Chondrocyte (in vitro differentiated cells): ENCODE data around the gene KCNQ2. TPM values are rescaled to one million over a fixed set of nuclear protein-coding genes. Genes with fewer than 3 reads are reported as not detected.

ENCODE experiments used
- DNase-seq: peaks from one replicate; pipeline ENCODE4 v3.0.0; 2021; ENCODE audit warnings: mixed read lengths, low spot score
- H3K27ac Mint-ChIP-seq: one replicate; pipeline ENCODE4 v1.8.0; 2021; ENCODE audit warnings: mild to moderate bottlenecking, moderate library complexity, mixed read lengths; ENCODE audit not compliant: unreplicated experiment
- H3K27me3 Mint-ChIP-seq: 2 replicates; pipeline ENCODE4 v1.8.0; 2021; ENCODE audit warnings: low read depth, mixed read lengths
- H3K36me3 Mint-ChIP-seq: 2 replicates; pipeline ENCODE4 v1.8.0; 2021; ENCODE audit warnings: low read depth, mixed read lengths
- H3K4me1 Mint-ChIP-seq: 2 replicates; pipeline ENCODE4 v1.8.0; 2021; ENCODE audit warnings: low read depth, mild to moderate bottlenecking, mixed read lengths
- H3K4me3 Mint-ChIP-seq: one replicate; pipeline ENCODE4 v1.8.0; 2021; ENCODE audit warnings: mild to moderate bottlenecking, moderate library complexity, mixed read lengths; ENCODE audit not compliant: unreplicated experiment
- H3K9me3 Mint-ChIP-seq: 2 replicates; pipeline ENCODE4 v1.8.0; 2021; ENCODE audit warnings: low read depth, mixed read lengths
- total RNA-seq: library from RNA; stranded (reverse); gene quantifications from 3 replicates; pipeline ENCODE4 v1.2.1, GENCODE V29; 2021
- TF ChIP-seq, protein P1 (sequence below): fragments of 200-600 bp; sonication (generic); IDR thresholded peaks from 2 replicates; pipeline ENCODE4 v1.5.0; 2021; ENCODE audit warnings: antibody characterized with exemption, mild to moderate bottlenecking, moderate library complexity

Gene KCNQ2
- total RNA-seq, 1 donor from 2014 or later, result not detected

DNA sequence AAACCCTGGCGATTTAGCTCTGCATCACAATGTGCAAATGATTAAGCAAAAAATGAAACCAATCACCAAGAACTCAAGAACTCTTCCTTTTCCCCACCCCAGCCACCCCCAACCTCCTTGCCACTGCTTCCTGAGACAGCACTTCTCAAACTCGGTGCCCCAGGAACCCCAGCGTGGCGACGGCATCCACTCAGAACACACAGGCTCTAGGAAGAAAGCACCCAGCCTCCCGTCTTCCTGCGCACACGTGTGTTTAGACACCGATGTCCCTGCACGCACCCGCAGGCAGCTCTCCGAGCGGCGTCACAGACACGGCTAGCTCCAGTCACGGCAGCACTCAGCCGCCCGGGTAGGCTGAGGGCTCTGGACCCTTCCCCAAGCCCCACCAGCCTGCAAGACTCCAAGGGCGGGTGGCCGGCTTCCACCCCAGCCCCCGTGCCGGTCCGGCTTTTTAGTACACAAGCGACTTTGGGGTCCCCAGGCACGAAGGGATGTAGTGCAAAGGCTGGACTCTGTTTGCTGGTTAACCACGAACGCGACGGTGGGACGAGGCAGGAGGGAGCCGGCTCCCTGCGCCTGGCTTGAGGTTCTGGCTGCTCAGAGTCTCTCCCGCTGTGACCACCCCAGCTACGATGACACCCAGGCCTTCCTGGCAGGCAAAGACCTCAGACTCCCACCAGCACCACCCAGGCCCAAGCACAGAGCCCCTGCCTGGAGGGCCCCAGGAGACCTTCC lies 51.9 kb downstream of the KCNQ2 start:
- TF ChIP-seq, protein P1, sequence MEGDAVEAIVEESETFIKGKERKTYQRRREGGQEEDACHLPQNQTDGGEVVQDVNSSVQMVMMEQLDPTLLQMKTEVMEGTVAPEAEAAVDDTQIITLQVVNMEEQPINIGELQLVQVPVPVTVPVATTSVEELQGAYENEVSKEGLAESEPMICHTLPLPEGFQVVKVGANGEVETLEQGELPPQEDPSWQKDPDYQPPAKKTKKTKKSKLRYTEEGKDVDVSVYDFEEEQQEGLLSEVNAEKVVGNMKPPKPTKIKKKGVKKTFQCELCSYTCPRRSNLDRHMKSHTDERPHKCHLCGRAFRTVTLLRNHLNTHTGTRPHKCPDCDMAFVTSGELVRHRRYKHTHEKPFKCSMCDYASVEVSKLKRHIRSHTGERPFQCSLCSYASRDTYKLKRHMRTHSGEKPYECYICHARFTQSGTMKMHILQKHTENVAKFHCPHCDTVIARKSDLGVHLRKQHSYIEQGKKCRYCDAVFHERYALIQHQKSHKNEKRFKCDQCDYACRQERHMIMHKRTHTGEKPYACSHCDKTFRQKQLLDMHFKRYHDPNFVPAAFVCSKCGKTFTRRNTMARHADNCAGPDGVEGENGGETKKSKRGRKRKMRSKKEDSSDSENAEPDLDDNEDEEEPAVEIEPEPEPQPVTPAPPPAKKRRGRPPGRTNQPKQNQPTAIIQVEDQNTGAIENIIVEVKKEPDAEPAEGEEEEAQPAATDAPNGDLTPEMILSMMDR, result no peak
- no peak for DNase-seq
- peaks cover 2% of the 10 kb centered on the region for H3K9me3 Mint-ChIP-seq
- H3K27ac Mint-ChIP-seq, result no peak overlapping the region
- H3K4me1 Mint-ChIP-seq, result peaks cover 7% of the 10 kb centered on the region
- peaks cover 24% of the 10 kb centered on the region for H3K27me3 Mint-ChIP-seq
- peaks cover 1% of the 10 kb centered on the region for H3K36me3 Mint-ChIP-seq
- H3K4me3 Mint-ChIP-seq, result no peak overlapping the region

DNA sequence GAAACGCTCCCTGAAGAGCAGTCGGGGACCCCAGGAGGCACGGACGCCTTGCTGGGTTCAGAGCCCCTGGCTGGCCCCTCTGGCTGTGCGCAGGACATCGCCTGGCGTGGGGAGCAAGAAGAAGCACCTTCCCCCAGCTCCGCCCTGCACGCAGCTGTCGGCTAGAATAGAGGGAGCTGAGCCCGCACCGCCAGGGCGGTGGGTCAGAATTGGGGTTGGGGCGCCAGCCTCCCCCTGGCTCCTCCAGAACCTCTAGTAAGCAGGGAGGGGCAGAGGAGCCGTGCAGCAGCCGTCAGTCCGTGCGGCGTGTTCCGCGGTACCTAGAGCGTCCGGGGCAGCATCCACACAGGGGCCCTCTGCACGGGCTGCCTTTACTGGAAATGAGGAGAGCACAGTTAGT lies 53.2 kb downstream of the KCNQ2 start:
- TF ChIP-seq, protein P1, result no peak
- DNase-seq, result no peak
- Mint-ChIP-seq H3K4me1 (peaks cover 7% of the 10 kb centered on the region), H3K9me3 (no peaks in the 10 kb centered on the region), H3K36me3 (no peaks in the 10 kb centered on the region), H3K27me3 (peaks cover 22% of the 10 kb centered on the region), H3K27ac (no peak overlapping the region), H3K4me3 (no peak overlapping the region)

DNA sequence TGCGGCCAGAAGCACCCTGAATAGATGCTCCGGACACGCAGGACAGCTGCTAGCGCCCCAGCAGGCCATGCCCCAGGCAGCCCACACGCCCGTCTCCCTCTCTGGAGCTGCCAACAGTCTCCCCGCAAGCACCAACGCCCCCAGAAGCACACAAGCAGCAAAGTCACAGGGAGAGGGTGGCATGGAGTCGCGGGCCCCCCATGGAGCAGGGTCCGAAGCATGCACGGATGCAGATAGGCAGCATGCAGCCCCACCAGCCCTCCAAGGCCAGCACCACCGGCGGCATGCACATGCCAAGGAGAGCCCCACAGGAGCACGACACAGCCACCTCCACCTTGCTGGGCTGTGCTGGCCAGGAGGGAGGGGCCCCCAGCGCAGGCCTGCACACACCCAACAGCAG lies 53.8 kb downstream of the KCNQ2 start:
- Mint-ChIP-seq H3K36me3 (no peaks in the 10 kb centered on the region), H3K27ac (no peak overlapping the region), H3K27me3 (peaks cover 22% of the 10 kb centered on the region), H3K4me1 (peaks cover 7% of the 10 kb centered on the region), H3K9me3 (no peaks in the 10 kb centered on the region), H3K4me3 (no peak overlapping the region)
- TF ChIP-seq, protein P1, result no peak
- DNase-seq, result no peak

DNA sequence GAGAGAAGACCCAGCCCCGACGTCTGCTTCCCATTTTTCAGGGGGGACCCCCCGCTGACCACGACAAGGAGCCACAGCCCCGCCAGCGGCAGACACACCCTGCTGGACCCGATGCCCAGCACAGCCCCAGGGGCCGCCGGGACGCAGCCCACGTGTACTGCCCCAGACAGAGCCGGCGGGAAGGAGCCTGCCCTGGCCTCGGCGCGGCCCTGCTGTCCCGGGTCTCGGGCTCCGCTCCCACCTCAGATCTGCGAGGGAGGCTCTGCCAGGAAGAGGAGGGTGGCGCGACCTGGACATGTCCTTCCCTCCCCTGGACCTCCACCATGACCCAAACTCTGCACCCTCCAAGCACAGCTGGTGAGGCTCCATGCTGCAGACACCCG lies 54.7 kb downstream of the KCNQ2 start:
- Mint-ChIP-seq H3K4me3 (no peak overlapping the region), H3K27me3 (peaks cover 25% of the 10 kb centered on the region), H3K36me3 (no peaks in the 10 kb centered on the region), H3K4me1 (peaks cover 7% of the 10 kb centered on the region), H3K9me3 (no peaks in the 10 kb centered on the region), H3K27ac (no peak overlapping the region)
- no peak for DNase-seq
- TF ChIP-seq, protein P1, result no peak

DNA sequence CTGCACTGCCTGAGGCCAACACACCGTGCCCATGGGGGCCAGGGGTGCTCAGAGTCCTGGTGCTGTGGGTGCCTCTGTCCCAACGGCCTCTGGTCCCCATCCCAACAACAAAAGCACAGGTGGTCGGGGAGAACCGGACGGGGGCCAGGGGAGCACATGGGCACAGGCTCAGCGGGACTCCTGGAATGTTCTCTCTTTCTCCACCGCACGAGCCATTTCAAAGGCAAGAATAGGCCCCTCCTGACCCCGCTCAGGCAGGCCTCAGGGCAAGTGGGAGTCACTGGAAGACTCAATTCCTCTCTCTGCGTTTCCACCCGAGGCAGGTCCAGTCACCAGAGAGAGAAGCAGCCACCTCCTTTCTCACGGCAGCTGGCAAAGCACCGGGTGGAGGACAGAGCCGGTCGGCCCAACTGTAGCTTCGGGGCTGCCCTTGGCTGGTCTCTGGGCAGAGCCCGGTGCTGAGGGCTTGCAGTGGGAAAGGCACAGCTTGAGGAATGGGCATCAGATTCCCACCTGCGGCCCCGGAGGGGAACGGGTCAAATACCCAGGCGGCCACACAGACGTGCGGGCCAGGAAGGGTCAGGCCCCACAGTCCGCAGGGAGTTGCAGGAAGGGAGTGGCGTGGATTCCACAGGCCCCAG lies 55.2 kb downstream of the KCNQ2 start:
- no peak for DNase-seq
- H3K27me3 Mint-ChIP-seq, result peaks cover 25% of the 10 kb centered on the region
- no peak overlapping the region for H3K4me3 Mint-ChIP-seq
- no peaks in the 10 kb centered on the region for H3K36me3 Mint-ChIP-seq
- no peaks in the 10 kb centered on the region for H3K9me3 Mint-ChIP-seq
- TF ChIP-seq, protein P1, result no peak
- peaks cover 7% of the 10 kb centered on the region for H3K4me1 Mint-ChIP-seq
- H3K27ac Mint-ChIP-seq, result no peak overlapping the region
